Sigmoid colon (tissue), 4 donors: Measurements from ENCODE around the gene DNAL1.

Source experiments
- EP300 ChIP-seq, 4 donors: sonication (generic); formaldehyde crosslinking; IDR thresholded peaks; one replicate each; pipeline ENCODE4 v1.6.1; 2017; ENCODE audit warnings: antibody characterized with exemption in 4 of 4
- POLR2A ChIP-seq, 2 donors: fragments of 450-650 bp; IDR thresholded peaks; one replicate each; pipeline ENCODE4 v1.6.1; 2016; ENCODE audit warnings: antibody characterized with exemption in 2 of 2, mild to moderate bottlenecking in 2 of 2, moderate library complexity in 2 of 2
- POLR2AphosphoS5 ChIP-seq, 4 donors: sonication (generic); formaldehyde crosslinking; IDR thresholded peaks; one replicate each; pipeline ENCODE4 v1.6.1; 2017; ENCODE audit warnings: antibody characterized with exemption in 4 of 4
- TF ChIP-seq, protein P1 (sequence below), 4 experiments: fragments of 450-650 bp in 3 of 4; fragments of 200-600 bp in 1 of 4; IDR thresholded peaks; one replicate each; pipeline ENCODE4 v1.5.1; 2016 to 2019; ENCODE audit warnings: antibody characterized with exemption in 4 of 4, mild to moderate bottlenecking in 3 of 4, moderate library complexity in 2 of 4

DNA sequence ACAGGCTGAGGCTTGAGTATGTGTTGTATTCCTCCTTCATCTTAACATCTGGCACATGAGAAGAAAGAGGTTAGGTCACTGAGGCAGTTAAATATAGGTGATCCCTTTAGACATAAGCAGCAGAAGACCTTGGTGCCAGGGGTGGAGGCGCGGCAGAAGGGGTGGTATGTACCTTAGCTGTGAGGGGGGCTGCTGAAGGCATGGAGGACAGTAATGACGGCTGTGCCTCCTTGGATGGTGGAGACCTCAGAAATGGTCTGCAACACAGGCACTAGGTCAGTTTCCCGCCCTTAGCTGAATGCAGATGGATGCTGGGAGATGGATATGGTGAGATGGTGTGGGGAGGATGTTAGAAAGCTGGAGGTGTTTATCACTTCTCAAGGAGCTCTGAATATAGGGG is 70.9 kb downstream of the DNAL1 start:
- no peak for TF ChIP-seq POLR2A (IDR thresholded peaks at IDR 0.05)
- TF ChIP-seq, protein P1, sequence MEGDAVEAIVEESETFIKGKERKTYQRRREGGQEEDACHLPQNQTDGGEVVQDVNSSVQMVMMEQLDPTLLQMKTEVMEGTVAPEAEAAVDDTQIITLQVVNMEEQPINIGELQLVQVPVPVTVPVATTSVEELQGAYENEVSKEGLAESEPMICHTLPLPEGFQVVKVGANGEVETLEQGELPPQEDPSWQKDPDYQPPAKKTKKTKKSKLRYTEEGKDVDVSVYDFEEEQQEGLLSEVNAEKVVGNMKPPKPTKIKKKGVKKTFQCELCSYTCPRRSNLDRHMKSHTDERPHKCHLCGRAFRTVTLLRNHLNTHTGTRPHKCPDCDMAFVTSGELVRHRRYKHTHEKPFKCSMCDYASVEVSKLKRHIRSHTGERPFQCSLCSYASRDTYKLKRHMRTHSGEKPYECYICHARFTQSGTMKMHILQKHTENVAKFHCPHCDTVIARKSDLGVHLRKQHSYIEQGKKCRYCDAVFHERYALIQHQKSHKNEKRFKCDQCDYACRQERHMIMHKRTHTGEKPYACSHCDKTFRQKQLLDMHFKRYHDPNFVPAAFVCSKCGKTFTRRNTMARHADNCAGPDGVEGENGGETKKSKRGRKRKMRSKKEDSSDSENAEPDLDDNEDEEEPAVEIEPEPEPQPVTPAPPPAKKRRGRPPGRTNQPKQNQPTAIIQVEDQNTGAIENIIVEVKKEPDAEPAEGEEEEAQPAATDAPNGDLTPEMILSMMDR (IDR thresholded peaks at IDR 0.05): no peak
- TF ChIP-seq EP300 (IDR thresholded peaks at IDR 0.05): no peak
- no peak for TF ChIP-seq POLR2AphosphoS5 (IDR thresholded peaks at IDR 0.05)
